Neural crest cell (in vitro differentiated cells): Measurements from ENCODE around the gene ABLIM2. TPM values are rescaled to one million over a fixed set of nuclear protein-coding genes. Genes with fewer than 3 reads are reported as not detected.

ENCODE experiments used
- DNase-seq: peaks from one replicate; pipeline ENCODE4 v3.0.0; 2021; ENCODE audit warnings: low read depth, mixed read lengths, low spot score
- H3K27ac Mint-ChIP-seq: one replicate; pipeline ENCODE4 v1.8.0; 2021; ENCODE audit warnings: mild to moderate bottlenecking, mixed read lengths; ENCODE audit not compliant: unreplicated experiment
- H3K27me3 Mint-ChIP-seq: 2 replicates; pipeline ENCODE4 v1.8.0; 2021; ENCODE audit warnings: low read depth, mild to moderate bottlenecking, mixed read lengths
- H3K36me3 Mint-ChIP-seq: 2 replicates; pipeline ENCODE4 v1.8.0; 2021; ENCODE audit warnings: low read depth, mild to moderate bottlenecking, mixed read lengths
- H3K4me1 Mint-ChIP-seq: 2 replicates; pipeline ENCODE4 v1.8.0; 2021; ENCODE audit warnings: mixed read lengths
- H3K4me3 Mint-ChIP-seq: one replicate; pipeline ENCODE4 v1.8.0; 2021; ENCODE audit warnings: mild to moderate bottlenecking, mixed read lengths
- H3K9me3 Mint-ChIP-seq: 2 replicates; pipeline ENCODE4 v1.8.0; 2021; ENCODE audit warnings: mixed read lengths
- total RNA-seq: library from RNA; stranded (reverse); gene quantifications from 2 replicates; pipeline ENCODE4 v1.2.1, GENCODE V29; 2021
- TF ChIP-seq, protein P1 (sequence below): fragments of 200-600 bp; sonication (generic); conservative IDR thresholded peaks from 2 replicates; pipeline ENCODE4 v1.5.0; 2021; ENCODE audit warnings: antibody characterized with exemption, mild to moderate bottlenecking

ABLIM2 gene
- total RNA-seq, 1 donor from 2014 or later: 3.8 TPM

DNA sequence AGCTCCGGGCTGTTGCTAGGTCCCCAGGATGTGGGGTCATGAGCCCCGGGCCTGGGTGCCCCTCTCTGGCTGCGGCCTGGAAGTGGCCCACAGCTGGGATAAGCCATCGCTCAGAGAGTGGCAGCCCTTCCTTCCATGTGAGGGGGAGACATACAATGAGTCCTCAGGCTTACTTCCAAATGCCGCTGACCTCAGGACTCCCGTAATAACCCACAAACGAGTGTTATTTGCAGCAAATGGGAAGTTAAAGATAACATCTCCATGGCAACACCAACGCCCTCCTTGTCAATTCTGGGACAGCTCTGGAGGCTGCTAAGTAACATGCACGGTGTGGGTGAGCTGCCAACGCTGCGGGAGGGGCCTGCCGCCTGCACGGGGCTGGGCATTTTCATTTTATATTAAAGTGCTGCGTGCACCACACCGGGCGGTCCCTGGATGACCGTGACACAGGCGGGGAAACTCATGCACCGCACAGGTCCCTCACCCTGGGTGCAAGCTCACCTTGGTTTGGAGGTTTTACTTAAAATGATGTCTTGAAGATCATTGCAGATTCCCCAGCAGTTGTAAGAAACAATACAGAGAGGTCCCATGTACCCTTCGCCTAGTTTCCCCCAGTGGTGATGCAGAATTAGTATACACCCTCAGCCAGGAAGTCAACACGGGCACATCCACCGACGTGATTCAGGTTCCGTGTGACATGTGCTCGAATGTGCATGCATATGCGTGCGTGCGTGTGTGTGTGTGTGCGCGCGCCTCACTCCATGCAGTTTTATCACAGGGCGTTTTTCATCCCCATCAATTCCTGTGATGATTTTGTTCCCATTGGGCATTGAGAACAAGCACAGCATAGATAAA, 79.4 kb downstream of the ABLIM2 start:
- H3K27ac Mint-ChIP-seq: no peak overlapping the region
- DNase-seq: no peak
- no peaks in the 10 kb centered on the region for H3K27me3 Mint-ChIP-seq
- H3K9me3 Mint-ChIP-seq: no peaks in the 10 kb centered on the region
- H3K36me3 Mint-ChIP-seq: no peaks in the 10 kb centered on the region
- peaks cover 33% of the 10 kb centered on the region for H3K4me1 Mint-ChIP-seq
- no peak overlapping the region for H3K4me3 Mint-ChIP-seq
- TF ChIP-seq, protein P1, sequence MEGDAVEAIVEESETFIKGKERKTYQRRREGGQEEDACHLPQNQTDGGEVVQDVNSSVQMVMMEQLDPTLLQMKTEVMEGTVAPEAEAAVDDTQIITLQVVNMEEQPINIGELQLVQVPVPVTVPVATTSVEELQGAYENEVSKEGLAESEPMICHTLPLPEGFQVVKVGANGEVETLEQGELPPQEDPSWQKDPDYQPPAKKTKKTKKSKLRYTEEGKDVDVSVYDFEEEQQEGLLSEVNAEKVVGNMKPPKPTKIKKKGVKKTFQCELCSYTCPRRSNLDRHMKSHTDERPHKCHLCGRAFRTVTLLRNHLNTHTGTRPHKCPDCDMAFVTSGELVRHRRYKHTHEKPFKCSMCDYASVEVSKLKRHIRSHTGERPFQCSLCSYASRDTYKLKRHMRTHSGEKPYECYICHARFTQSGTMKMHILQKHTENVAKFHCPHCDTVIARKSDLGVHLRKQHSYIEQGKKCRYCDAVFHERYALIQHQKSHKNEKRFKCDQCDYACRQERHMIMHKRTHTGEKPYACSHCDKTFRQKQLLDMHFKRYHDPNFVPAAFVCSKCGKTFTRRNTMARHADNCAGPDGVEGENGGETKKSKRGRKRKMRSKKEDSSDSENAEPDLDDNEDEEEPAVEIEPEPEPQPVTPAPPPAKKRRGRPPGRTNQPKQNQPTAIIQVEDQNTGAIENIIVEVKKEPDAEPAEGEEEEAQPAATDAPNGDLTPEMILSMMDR: no peak

DNA sequence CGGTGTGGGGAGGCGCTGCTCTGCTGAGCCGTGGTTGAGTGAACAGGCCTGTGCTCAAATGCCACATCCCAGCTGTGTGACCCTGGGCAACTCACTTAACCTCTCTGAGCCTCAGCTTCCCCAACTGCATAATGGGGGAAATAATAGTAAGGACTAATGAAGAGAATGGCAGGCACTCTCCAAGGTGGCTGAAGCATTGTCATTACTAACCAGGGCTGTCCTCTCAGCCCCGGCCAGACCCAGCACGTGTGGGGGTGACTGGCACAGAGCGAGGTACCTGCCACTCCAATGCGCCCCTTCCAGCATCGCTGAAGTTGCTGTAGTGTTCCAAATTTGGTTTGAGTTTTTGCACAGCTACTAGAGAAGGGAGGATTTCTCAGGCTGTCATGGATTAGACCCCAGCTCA, 80.0 kb downstream of the ABLIM2 start:
- H3K4me1 Mint-ChIP-seq: peaks cover 33% of the 10 kb centered on the region
- TF ChIP-seq, protein P1: no peak
- no peak overlapping the region for H3K4me3 Mint-ChIP-seq
- H3K9me3 Mint-ChIP-seq: no peaks in the 10 kb centered on the region
- DNase-seq: no peak
- no peaks in the 10 kb centered on the region for H3K27me3 Mint-ChIP-seq
- no peaks in the 10 kb centered on the region for H3K36me3 Mint-ChIP-seq
- H3K27ac Mint-ChIP-seq: no peak overlapping the region

DNA sequence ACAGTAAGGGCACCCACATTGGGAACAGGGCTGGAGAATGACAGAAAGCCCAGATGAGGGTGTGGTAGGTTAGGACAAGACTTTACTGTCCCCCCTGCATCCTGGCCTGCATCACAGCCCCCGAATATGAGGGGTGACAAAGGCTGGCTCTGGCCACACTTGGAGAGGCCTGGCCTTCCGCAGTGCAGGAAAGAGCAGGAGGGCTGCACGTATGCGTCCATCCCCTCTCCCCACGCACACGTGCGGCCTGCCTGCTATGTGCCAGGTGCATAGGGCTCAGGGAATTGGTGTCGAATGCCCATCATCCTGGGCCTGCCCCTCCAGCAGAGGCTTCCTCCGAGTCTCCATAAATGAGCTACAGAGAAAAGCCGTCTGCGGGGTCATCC, 80.5 kb downstream of the ABLIM2 start:
- Mint-ChIP-seq H3K36me3 (no peaks in the 10 kb centered on the region), H3K27ac (no peak overlapping the region), H3K4me3 (no peak overlapping the region), H3K27me3 (no peaks in the 10 kb centered on the region), H3K9me3 (no peaks in the 10 kb centered on the region), H3K4me1 (peaks cover 33% of the 10 kb centered on the region)
- TF ChIP-seq, protein P1: no peak
- no peak for DNase-seq

DNA sequence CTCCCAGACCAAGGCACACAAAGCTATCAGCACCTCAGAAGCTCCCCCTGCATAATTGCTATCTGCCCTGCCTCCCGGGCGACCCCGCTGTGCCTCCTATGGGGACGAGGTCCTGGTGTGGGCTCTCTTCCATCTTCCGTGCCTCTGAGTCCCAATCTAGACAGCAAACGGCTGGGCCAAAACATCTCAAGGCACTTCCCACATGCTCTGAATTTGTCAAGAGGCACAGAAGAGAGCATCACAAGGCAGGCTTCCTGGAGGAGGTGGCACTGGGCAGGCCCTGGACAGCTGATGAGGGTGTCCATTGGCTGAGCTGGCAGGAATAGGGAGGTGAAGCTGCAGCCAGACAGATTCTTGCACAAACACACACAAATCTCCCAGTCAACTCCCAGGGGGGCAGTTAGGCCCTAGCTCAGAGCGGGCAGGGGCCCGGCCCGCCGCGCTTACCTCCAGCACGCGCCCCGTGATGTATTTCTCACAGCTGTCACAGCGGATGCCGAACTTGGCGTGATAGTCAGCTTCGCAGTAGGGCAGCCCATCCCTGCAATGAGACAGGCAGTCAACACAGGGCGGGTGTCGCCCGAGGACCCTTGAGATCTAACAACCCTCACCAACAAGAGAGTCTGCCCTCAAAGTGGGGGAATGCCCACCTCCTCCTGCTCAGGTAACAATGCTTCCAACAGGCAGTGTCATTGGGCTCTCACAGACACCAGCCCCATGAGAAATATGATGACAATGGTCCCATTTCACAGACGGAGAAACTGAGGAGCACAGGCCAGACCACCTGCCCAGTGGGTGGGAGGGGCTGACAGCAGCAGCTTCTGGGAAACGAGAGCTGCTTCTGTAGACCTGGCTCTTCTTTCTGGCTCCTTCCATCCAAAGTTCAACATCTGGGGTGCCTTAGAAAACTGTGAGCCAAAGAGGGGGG, 81.2 kb downstream of the ABLIM2 start:
- Mint-ChIP-seq H3K9me3 (no peaks in the 10 kb centered on the region), H3K36me3 (no peaks in the 10 kb centered on the region), H3K4me1 (peaks cover 38% of the 10 kb centered on the region), H3K27me3 (no peaks in the 10 kb centered on the region), H3K27ac (no peak overlapping the region), H3K4me3 (no peak overlapping the region)
- TF ChIP-seq, protein P1: no peak
- DNase-seq: no peak

DNA sequence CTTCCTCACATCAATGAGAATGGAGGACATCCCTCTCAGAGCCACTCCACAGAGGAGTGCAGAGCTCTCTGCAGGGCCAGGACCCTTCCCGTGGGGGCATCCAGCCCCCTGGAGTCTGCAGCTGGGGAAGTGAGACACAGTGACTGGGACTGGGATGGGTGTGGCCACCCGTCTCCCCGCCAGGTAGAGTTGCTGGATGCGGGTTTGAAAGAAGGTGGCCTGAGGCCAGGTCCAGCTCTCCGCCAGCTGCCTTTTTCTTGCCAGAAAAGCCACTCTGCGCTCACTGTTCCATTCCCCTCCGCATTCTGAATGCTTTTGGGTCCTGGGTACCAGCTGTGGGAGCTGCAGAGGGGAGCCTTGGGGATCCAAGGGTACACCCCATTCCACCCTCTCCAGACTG, 82.6 kb downstream of the ABLIM2 start:
- H3K36me3 Mint-ChIP-seq: no peaks in the 10 kb centered on the region
- H3K4me3 Mint-ChIP-seq: no peak overlapping the region
- H3K27me3 Mint-ChIP-seq: no peaks in the 10 kb centered on the region
- peaks cover 32% of the 10 kb centered on the region for H3K4me1 Mint-ChIP-seq
- no peak overlapping the region for H3K27ac Mint-ChIP-seq
- no peak for DNase-seq
- no peaks in the 10 kb centered on the region for H3K9me3 Mint-ChIP-seq
- TF ChIP-seq, protein P1: no peak
